Calu3 (cell line): ENCODE measurements around the gene ESR2. TPM values are rescaled to one million over a fixed set of nuclear protein-coding genes. Genes with fewer than 3 reads are reported as not detected.

ENCODE experiments used
- BruUV-seq: library from RNA; stranded (reverse); fragments of 400-500 nt; replicated peaks from 2 replicates; lab custom pipeline; 2021; lab: Mats Ljungman, UMichigan
- CTCF ChIA-PET: fragments of 300-600 bp; sonication (Branson Sonifier 250); formaldehyde crosslinking; loops from one replicate; lab custom pipeline; 2022; ENCODE audit warnings: antibody characterized with exemption; lab: Charles Lee
- DNase-seq: peaks from one replicate; pipeline ENCODE4 v3.0.0; 2022
- H3K27ac Mint-ChIP-seq: one replicate; pipeline ENCODE4 v1.8.0; 2022; ENCODE audit warnings: mixed read lengths; ENCODE audit not compliant: unreplicated experiment
- H3K27me3 Mint-ChIP-seq: one replicate; pipeline ENCODE4 v1.8.0; 2022; ENCODE audit warnings: mixed read lengths; ENCODE audit not compliant: unreplicated experiment
- H3K36me3 Mint-ChIP-seq: one replicate; pipeline ENCODE4 v1.8.0; 2022; ENCODE audit warnings: mild to moderate bottlenecking, moderate library complexity, mixed read lengths; ENCODE audit not compliant: insufficient read depth, unreplicated experiment
- H3K4me1 Mint-ChIP-seq: one replicate; pipeline ENCODE4 v1.8.0; 2022; ENCODE audit warnings: mild to moderate bottlenecking, low read depth, mixed read lengths; ENCODE audit not compliant: unreplicated experiment
- H3K4me3 Mint-ChIP-seq: one replicate; pipeline ENCODE4 v1.8.0; 2022; ENCODE audit warnings: mild to moderate bottlenecking, low read depth, moderate library complexity, mixed read lengths; ENCODE audit not compliant: unreplicated experiment
- H3K9me3 Mint-ChIP-seq: one replicate; pipeline ENCODE4 v1.8.0; 2022; ENCODE audit warnings: low read depth, mixed read lengths; ENCODE audit not compliant: unreplicated experiment
- intact Hi-C: fragments of 100-400 bp; cut with micrococcal nuclease; formaldehyde crosslinking; loops from one replicate; pipeline ENCODE4 v1.10.0; 2022; ENCODE audit not compliant: unreplicated experiment
- total RNA-seq: library from RNA; stranded (reverse); gene quantifications from 2 replicates; pipeline ENCODE4 v1.2.3, GENCODE V29; 2022
- TF ChIP-seq, protein P1 (sequence below): fragments of 200-600 bp; IDR thresholded peaks from one replicate; pipeline ENCODE4 v1.8.0; 2022; ENCODE audit warnings: antibody characterized with exemption; ENCODE audit not compliant: unreplicated experiment

Gene ESR2
- total RNA-seq, 1 experiment from 2014 or later = not detected

DNA sequence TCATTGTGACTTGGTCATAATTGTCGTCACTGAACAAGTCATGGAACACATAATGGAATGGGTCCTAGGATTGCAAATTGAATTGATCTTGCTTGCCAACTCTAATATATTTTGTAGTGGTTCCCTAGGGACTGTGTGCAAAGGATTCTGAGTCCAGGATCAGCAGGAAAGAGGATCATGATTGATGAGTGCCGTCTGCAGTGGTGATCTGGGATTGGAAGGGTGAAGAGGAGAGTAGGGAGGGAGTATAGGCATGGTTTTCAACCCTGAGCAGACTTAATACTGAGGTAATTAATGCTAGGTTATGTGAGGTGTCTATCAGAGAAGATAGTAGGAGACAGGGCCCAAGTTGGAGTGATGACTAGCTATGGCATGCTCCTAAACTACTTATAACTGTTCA lies 168.9 kb downstream of the ESR2 start:
- intact Hi-C loops = no loop called here
- no peaks in the 10 kb centered on the region for H3K4me1 Mint-ChIP-seq
- no peak overlapping the region for H3K4me3 Mint-ChIP-seq
- no peaks in the 10 kb centered on the region for H3K9me3 Mint-ChIP-seq
- CTCF ChIA-PET = no interaction called here
- no peak for DNase-seq
- TF ChIP-seq, protein P1, sequence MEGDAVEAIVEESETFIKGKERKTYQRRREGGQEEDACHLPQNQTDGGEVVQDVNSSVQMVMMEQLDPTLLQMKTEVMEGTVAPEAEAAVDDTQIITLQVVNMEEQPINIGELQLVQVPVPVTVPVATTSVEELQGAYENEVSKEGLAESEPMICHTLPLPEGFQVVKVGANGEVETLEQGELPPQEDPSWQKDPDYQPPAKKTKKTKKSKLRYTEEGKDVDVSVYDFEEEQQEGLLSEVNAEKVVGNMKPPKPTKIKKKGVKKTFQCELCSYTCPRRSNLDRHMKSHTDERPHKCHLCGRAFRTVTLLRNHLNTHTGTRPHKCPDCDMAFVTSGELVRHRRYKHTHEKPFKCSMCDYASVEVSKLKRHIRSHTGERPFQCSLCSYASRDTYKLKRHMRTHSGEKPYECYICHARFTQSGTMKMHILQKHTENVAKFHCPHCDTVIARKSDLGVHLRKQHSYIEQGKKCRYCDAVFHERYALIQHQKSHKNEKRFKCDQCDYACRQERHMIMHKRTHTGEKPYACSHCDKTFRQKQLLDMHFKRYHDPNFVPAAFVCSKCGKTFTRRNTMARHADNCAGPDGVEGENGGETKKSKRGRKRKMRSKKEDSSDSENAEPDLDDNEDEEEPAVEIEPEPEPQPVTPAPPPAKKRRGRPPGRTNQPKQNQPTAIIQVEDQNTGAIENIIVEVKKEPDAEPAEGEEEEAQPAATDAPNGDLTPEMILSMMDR = no peak
- no TSS peak for BruUV-seq
- no peak overlapping the region for H3K27ac Mint-ChIP-seq
- H3K36me3 Mint-ChIP-seq = peaks cover 44% of the 10 kb centered on the region
- H3K27me3 Mint-ChIP-seq = no peaks in the 10 kb centered on the region

DNA sequence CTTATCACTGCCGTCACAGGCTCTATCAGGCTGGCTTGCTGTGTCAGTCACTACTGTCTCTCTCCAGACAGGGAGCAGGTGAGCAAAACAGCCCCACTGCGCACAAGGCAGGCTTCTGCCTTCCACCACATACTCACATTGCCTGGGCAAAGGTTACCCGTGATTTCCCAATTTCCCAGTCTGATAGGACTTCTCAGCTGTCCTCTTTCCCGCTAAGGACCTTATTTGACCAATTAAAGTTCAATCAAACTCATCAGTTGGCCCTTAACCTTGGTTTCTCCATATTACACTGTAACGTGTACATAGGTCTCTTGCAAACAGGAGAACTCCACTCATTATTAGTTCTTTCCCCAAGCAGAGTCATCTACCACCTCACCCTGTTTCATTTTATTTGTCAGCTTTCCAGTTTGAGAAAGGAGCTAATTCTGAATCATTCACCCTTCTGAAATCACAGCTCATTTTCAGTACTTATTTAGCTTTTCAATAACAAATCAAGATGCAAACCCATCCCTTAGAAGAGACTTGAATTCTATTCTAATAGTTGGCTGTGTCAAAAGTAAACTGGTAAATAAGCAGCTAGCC lies 170.8 kb downstream of the ESR2 start:
- BruUV-seq = no TSS peak
- Mint-ChIP-seq H3K36me3 (peaks cover 41% of the 10 kb centered on the region), H3K4me1 (no peaks in the 10 kb centered on the region), H3K27ac (peak overlapping the region; percentile 50), H3K4me3 (no peak overlapping the region), H3K9me3 (no peaks in the 10 kb centered on the region), H3K27me3 (no peaks in the 10 kb centered on the region)
- no peak for DNase-seq
- intact Hi-C loops = no loop called here
- TF ChIP-seq, protein P1 = no peak
- CTCF ChIA-PET = interaction anchor here (0.7 kb wide), 2 partner anchors 48 to 200 kb away, joined by 4 read pairs; no protein-coding TSS in a partner anchor

DNA sequence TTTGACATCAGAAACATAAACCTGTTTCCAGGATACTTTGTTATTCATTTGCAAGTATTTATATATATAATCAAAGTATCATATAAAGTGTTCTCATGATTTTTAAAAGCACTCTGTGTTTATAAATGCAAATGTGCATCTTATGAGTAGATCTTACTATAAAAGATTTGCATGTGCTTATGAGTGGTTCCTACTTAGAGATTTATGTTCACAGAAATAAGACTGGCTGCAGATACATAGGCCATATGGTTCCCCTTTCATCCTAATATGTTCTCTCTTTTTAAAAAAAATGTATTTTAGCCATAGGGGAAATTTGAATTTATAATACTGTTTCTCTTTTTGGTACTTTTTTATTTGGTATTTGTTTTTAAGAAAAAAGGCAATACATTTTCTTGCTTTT lies 174.2 kb downstream of the ESR2 start:
- H3K9me3 Mint-ChIP-seq = no peaks in the 10 kb centered on the region
- H3K4me1 Mint-ChIP-seq = no peaks in the 10 kb centered on the region
- H3K4me3 Mint-ChIP-seq = no peak overlapping the region
- no peaks in the 10 kb centered on the region for H3K27me3 Mint-ChIP-seq
- intact Hi-C loops = no loop called here
- no TSS peak for BruUV-seq
- peaks cover 25% of the 10 kb centered on the region for H3K36me3 Mint-ChIP-seq
- CTCF ChIA-PET = interaction anchor here (0.7 kb wide), 1 partner anchor 184 kb away, joined by 3 read pairs; no protein-coding TSS in a partner anchor
- TF ChIP-seq, protein P1 = no peak
- H3K27ac Mint-ChIP-seq = no peak overlapping the region
- DNase-seq = no peak

DNA sequence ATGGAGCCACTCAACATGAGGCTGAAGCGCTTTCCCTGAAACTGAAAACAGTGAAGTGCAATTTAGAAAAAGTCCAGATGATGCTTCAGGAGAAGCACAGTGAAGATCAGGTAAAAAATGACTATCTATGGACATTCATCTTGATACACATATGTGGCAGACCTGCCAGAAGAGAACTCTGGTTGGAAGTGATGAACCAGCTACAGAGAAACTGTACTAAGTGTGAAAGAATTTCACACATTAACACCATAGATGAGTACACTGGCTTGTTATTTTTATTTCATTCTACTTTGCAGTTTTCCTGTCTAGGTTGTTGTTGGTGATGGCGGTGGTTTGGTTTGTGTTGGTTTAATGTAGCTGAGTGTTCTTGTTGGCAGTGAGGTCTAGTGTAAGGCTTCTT lies 174.7 kb downstream of the ESR2 start:
- no TSS peak for BruUV-seq
- DNase-seq = no peak
- H3K27ac Mint-ChIP-seq = no peak overlapping the region
- H3K9me3 Mint-ChIP-seq = no peaks in the 10 kb centered on the region
- H3K4me1 Mint-ChIP-seq = no peaks in the 10 kb centered on the region
- H3K27me3 Mint-ChIP-seq = no peaks in the 10 kb centered on the region
- peaks cover 26% of the 10 kb centered on the region for H3K36me3 Mint-ChIP-seq
- TF ChIP-seq, protein P1 = no peak
- intact Hi-C loops = no loop called here
- no peak overlapping the region for H3K4me3 Mint-ChIP-seq
- CTCF ChIA-PET = interaction anchor here (0.7 kb wide), 1 partner anchor 184 kb away, joined by 3 read pairs; no protein-coding TSS in a partner anchor
